H1 (cell line): ENCODE results near the gene COPZ1. TPM values are rescaled to one million over a fixed set of nuclear protein-coding genes. Genes with fewer than 3 reads are reported as not detected.
A peak's percentile ranks its signal among the peaks of the same experiment; 100 is the strongest.

Experiments
- EGR1 ChIP-seq: IDR thresholded peaks from 2 replicates; pipeline ENCODE4 v1.6.1; 2011; ENCODE audit warnings: low read depth, low read length, borderline replicate concordance
- GTF2F1 ChIP-seq: IDR thresholded peaks from 2 replicates; pipeline ENCODE4 v1.6.1; 2012; ENCODE audit warnings: low read depth, low read length, improper control_type of control experiment, borderline replicate concordance
- TEAD4 ChIP-seq: IDR thresholded peaks from 2 replicates; pipeline ENCODE4 v1.6.1; 2012; ENCODE audit warnings: low read depth, low read length, inconsistent platforms, mixed read lengths
- YY1 ChIP-seq: IDR thresholded peaks from 2 replicates; pipeline ENCODE4 v1.6.1; 2011; ENCODE audit warnings: low read depth, mild to moderate bottlenecking, low read length
- polyA plus RNA-seq, 7 experiments: library from polyadenylated mRNA; depleted of rRNA in 3 of 7; stranded (reverse) in 5 of 7; unstranded in 2 of 7; fragments of >200 nt in 5 of 7; fragments of 200-250 nt in 2 of 7; gene quantifications; 1 replicate in 5 of 7; 2 replicates in 1 of 7; 4 replicates in 1 of 7; pipeline versions ENCODE4 v1.2.1 to v1.2.3, GENCODE V29; 2011 to 2013; ENCODE audit warnings: missing spikeins in 2 of 7, mixed read lengths in 2 of 7
- total RNA-seq: library from RNA; stranded (reverse); fragmentation: NEBNext Ultra II Directional; extraction: Animal tissue kit (Norgen Biotek cat#: 25700); gene quantifications from 2 replicates; pipeline ENCODE4 v1.2.1, GENCODE V29; 2021

COPZ1 gene
- total and polyA plus RNA-seq, 2 of the 8 experiments (the other 6 are each of a cell fraction or from before 2014, with no cell fraction given), result 103 to 133 TPM

GRCh38 chr12:54379398-54380201 lies 54.7 kb downstream of the COPZ1 start (continued):
- TF ChIP-seq GTF2F1, result peak; percentile 28; the same call in 1 of the 2 replicates
- TF ChIP-seq EGR1, result peak; percentile 46; the same call in 1 of the 2 replicates
- 0 out of 2 replicates have a peak, but pooled peaks have one; percentile 12 for TF ChIP-seq TEAD4
- peak; percentile 51; the same call in 1 of the 2 replicates for TF ChIP-seq YY1
